Ishikawa (cell line): Measurements from ENCODE around the gene DNAH17.
A peak's percentile ranks its signal among the peaks of the same experiment; 100 is the strongest.

Source experiments
- CEBPB ChIP-seq: IDR thresholded peaks from 2 replicates; pipeline ENCODE4 v1.6.1; 2012
- CREB1 ChIP-seq: IDR thresholded peaks from 2 replicates; pipeline ENCODE4 v1.6.1; 2012; ENCODE audit warnings: low read depth
- EGR1 ChIP-seq: IDR thresholded peaks from 2 replicates; pipeline ENCODE4 v1.6.1; 2012
- EP300 ChIP-seq: IDR thresholded peaks from 2 replicates; pipeline ENCODE4 v1.6.1; 2012; ENCODE audit warnings: borderline replicate concordance
- FOXM1 ChIP-seq: IDR thresholded peaks from 2 replicates; pipeline ENCODE4 v1.6.1; 2012; ENCODE audit warnings: low read depth, borderline replicate concordance
- NFIC ChIP-seq: IDR thresholded peaks from 2 replicates; pipeline ENCODE4 v1.6.1; 2012
- RAD21 ChIP-seq: IDR thresholded peaks from 2 replicates; pipeline ENCODE4 v1.6.1; 2012; ENCODE audit warnings: low read depth
- TAF1 ChIP-seq: IDR thresholded peaks from 2 replicates; pipeline ENCODE4 v1.6.1; 2012; ENCODE audit warnings: low read depth, mild to moderate bottlenecking
- TCF12 ChIP-seq: IDR thresholded peaks from 2 replicates; pipeline ENCODE4 v1.6.1; 2012; ENCODE audit warnings: low read depth
- TEAD4 ChIP-seq: IDR thresholded peaks from 2 replicates; pipeline ENCODE4 v1.6.1; 2012
- USF1 ChIP-seq: IDR thresholded peaks from 2 replicates; pipeline ENCODE4 v1.6.1; 2012
- YY1 ChIP-seq: IDR thresholded peaks from 2 replicates; pipeline ENCODE4 v1.6.1; 2012; ENCODE audit warnings: low read depth
- ZBTB7A ChIP-seq: IDR thresholded peaks from 2 replicates; pipeline ENCODE4 v1.6.1; 2012; ENCODE audit warnings: low read depth
- TF ChIP-seq, protein P1 (sequence below): IDR thresholded peaks from 2 replicates; pipeline ENCODE4 v1.6.1; 2012; ENCODE audit warnings: low read depth, mild to moderate bottlenecking
- TF ChIP-seq, protein P2 (sequence below): IDR thresholded peaks from 2 replicates; pipeline ENCODE4 v1.6.1; 2012

DNAH17 gene

DNA sequence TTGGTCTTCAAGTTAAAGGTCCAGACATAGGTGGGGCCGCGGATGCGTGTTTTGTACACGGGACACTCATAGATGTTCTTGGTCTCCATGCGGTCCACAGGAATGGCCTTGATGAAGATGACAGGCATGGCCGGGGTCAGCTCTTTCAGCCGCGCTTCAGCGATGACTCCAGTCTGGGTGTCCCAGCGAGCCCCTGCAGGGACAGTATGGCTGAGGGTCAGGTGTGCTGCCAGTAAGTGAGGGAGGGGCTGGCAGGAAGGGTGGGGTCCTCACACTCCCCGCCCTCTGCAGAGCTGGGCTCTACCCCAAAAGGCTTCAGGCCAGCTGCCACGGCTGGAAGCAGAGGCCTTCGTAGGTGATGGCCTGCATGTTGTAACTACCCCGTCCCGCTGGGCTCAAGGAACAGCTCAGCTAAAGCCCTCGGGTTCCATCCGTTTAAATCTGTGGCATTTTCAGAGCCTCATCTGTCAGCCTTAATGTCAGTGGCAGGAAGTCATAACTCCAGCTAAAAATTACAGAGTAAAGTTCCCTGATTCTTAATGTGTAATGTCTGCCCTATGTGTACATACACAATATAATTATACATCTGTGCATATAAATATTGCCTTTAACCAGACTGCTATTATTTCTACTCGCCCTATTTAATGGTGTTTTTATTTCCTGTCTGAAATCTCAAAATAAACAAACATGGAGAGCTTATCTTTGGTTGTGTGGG lies 153.1 kb downstream of the DNAH17 start:
- TF ChIP-seq USF1 (no peak), TEAD4 (no peak), RAD21 (no peak), CREB1 (no peak), TAF1 (no peak), CEBPB (no peak), NFIC (no peak), FOXM1 (no peak)

GRCh38 chr17:78422872-78423588 lies 154.2 kb downstream of the DNAH17 start:
- no peak for TF ChIP-seq TEAD4
- TF ChIP-seq CREB1, result no peak
- no peak for TF ChIP-seq TAF1
- TF ChIP-seq RAD21, result no peak
- no peak for TF ChIP-seq CEBPB
- no peak for TF ChIP-seq YY1
- TF ChIP-seq, protein P1, sequence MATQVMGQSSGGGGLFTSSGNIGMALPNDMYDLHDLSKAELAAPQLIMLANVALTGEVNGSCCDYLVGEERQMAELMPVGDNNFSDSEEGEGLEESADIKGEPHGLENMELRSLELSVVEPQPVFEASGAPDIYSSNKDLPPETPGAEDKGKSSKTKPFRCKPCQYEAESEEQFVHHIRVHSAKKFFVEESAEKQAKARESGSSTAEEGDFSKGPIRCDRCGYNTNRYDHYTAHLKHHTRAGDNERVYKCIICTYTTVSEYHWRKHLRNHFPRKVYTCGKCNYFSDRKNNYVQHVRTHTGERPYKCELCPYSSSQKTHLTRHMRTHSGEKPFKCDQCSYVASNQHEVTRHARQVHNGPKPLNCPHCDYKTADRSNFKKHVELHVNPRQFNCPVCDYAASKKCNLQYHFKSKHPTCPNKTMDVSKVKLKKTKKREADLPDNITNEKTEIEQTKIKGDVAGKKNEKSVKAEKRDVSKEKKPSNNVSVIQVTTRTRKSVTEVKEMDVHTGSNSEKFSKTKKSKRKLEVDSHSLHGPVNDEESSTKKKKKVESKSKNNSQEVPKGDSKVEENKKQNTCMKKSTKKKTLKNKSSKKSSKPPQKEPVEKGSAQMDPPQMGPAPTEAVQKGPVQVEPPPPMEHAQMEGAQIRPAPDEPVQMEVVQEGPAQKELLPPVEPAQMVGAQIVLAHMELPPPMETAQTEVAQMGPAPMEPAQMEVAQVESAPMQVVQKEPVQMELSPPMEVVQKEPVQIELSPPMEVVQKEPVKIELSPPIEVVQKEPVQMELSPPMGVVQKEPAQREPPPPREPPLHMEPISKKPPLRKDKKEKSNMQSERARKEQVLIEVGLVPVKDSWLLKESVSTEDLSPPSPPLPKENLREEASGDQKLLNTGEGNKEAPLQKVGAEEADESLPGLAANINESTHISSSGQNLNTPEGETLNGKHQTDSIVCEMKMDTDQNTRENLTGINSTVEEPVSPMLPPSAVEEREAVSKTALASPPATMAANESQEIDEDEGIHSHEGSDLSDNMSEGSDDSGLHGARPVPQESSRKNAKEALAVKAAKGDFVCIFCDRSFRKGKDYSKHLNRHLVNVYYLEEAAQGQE, result no peak
- no peak for TF ChIP-seq NFIC
- TF ChIP-seq ZBTB7A, result no peak
- TF ChIP-seq EP300, result no peak
- TF ChIP-seq, protein P2, sequence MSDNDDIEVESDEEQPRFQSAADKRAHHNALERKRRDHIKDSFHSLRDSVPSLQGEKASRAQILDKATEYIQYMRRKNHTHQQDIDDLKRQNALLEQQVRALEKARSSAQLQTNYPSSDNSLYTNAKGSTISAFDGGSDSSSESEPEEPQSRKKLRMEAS, result no peak
- TF ChIP-seq EGR1, result no peak
- no peak for TF ChIP-seq USF1
- no peak for TF ChIP-seq FOXM1
- no peak for TF ChIP-seq TCF12

DNA sequence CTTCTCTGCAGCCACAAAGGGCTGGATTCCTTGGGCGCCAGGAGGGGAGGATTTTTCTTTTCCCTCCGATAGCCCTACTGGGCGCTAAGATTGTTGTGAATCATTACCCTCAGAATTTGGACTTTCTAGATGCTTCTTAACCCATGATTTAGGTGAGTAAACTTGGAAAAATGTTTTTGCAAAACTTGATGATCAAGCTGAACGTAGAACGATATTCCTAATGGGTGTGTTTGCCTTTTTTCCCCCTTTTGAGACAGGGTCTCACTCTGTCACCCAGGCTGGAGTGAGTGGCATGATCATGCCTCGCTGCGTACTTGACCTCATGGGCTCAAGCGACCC lies 155.0 kb downstream of the DNAH17 start:
- TF ChIP-seq TAF1 (no peak), EGR1 (no peak), CREB1 (no peak), EP300 (no peak), CEBPB (no peak)
- TF ChIP-seq, protein P1, result no peak
- TF ChIP-seq, protein P2, result no peak

- no peak for TF ChIP-seq EGR1
- TF ChIP-seq, protein P1, result no peak
- TF ChIP-seq RAD21, result peak; percentile 96
- no peak for TF ChIP-seq YY1
Measured at GRCh38 chr17:78421534-78422266, 155.5 kb downstream of the DNAH17 start.
